SU-DHL-6 (cell line): ENCODE measurements around the gene SLC25A42.
A peak's percentile ranks its signal among the peaks of the same experiment; 100 is the strongest.

ENCODE experiments used
- H2AFZ ChIP-seq: fragments of 200-600 bp; sonication (generic); 2 replicates; pipeline ENCODE4 v1.6.1; 2014; ENCODE audit warnings: low read depth, mild to moderate bottlenecking, moderate library complexity, mixed read lengths, antibody characterized with exemption, low read length; ENCODE audit not compliant: severe bottlenecking
- H3F3A ChIP-seq: fragments of 200-600 bp; shearing (Covaris generic); 2 replicates; pipeline ENCODE4 v1.6.0; 2016; ENCODE audit warnings: antibody characterized with exemption, mild to moderate bottlenecking; ENCODE audit not compliant: insufficient read depth
- H3K27ac ChIP-seq: fragments of 200-600 bp; sonication (generic); 2 replicates; pipeline ENCODE4 v1.5.1; 2016; ENCODE audit warnings: low read depth, mild to moderate bottlenecking, low read length, moderate library complexity, mixed read lengths
- H3K27me3 ChIP-seq: fragments of 200-600 bp; sonication (generic), shearing (Covaris generic); 2 replicates; pipeline ENCODE4 v1.6.0; 2014; ENCODE audit warnings: mild to moderate bottlenecking, low read length
- H3K36me3 ChIP-seq: fragments of 200-600 bp; sonication (generic); 2 replicates; pipeline ENCODE4 v1.6.1; 2014; ENCODE audit warnings: mild to moderate bottlenecking, low read length, mixed read lengths
- H3K4me2 ChIP-seq: fragments of 300-600, 200-600 bp; shearing (Covaris generic), sonication (generic); 2 replicates; pipeline ENCODE4 v1.6.0; 2014; ENCODE audit warnings: low read length, low read depth, mild to moderate bottlenecking; ENCODE audit not compliant: poor library complexity, severe bottlenecking
- H3K4me3 ChIP-seq: fragments of 200-600 bp; sonication (generic); 2 replicates; pipeline ENCODE4 v1.5.1; 2014; ENCODE audit warnings: antibody characterized with exemption, low read length, mild to moderate bottlenecking, mixed read lengths; ENCODE audit not compliant: insufficient read depth, poor library complexity, severe bottlenecking
- H3K79me2 ChIP-seq: fragments of 200-600 bp; sonication (generic); 2 replicates; pipeline ENCODE4 v1.6.1; 2014; ENCODE audit warnings: mild to moderate bottlenecking, low read length, moderate library complexity; ENCODE audit not compliant: insufficient read depth
- H3K9ac ChIP-seq: fragments of 200-600 bp; sonication (generic); 2 replicates; pipeline ENCODE4 v1.7.0; 2014; ENCODE audit warnings: mild to moderate bottlenecking, low read length
- H3K9me2 ChIP-seq: fragments of 200-600 bp; sonication (generic); replicated peaks from 2 replicates; pipeline ENCODE4 v1.6.1; 2014; ENCODE audit warnings: low read length; ENCODE audit not compliant: insufficient read depth
- H3K9me3 ChIP-seq: fragments of 200-600 bp; sonication (generic); 2 replicates; pipeline ENCODE4 v1.6.1; 2014; ENCODE audit warnings: low read length, mixed read lengths; ENCODE audit not compliant: insufficient read depth
- H4K20me1 ChIP-seq: fragments of 200-600 bp; sonication (generic); 2 replicates; pipeline ENCODE4 v1.6.1; 2014; ENCODE audit warnings: low read depth, mild to moderate bottlenecking, antibody characterized with exemption, low read length, moderate library complexity, mixed read lengths
- CTCF ChIP-seq: fragments of 200-600 bp; sonication (generic); IDR thresholded peaks from one replicate; pipeline ENCODE4 v1.5.1; 2017; ENCODE audit warnings: antibody characterized with exemption, mild to moderate bottlenecking, low read length, moderate library complexity; ENCODE audit not compliant: insufficient read depth, poor library complexity, severe bottlenecking
- EZH2phosphoT487 ChIP-seq: fragments of 200-600 bp; sonication (generic), shearing (Covaris generic); conservative IDR thresholded peaks from 2 replicates; pipeline ENCODE4 v1.6.1; 2018; ENCODE audit warnings: mild to moderate bottlenecking, antibody characterized with exemption, low read length, moderate library complexity, mixed read lengths

SLC25A42 gene

GRCh38 chr19:19140476-19140875, 76.7 kb downstream of the SLC25A42 start:
- peaks cover 9% of the 10 kb centered on the region for H3K79me2 ChIP-seq
- H3K9ac ChIP-seq = no peak overlapping the region
- H3K36me3 ChIP-seq = no peaks in the 10 kb centered on the region; the same call in 1 of the 2 replicates
- H3K27me3 ChIP-seq = no peaks in the 10 kb centered on the region
- no peaks in the 10 kb centered on the region for H4K20me1 ChIP-seq
- no peak overlapping the region for H3K4me2 ChIP-seq
- peaks cover 45% of the 10 kb centered on the region for H3F3A ChIP-seq
- H3K27ac ChIP-seq = no peak overlapping the region
- H3K9me3 ChIP-seq = no peaks in the 10 kb centered on the region
- H3K9me2 ChIP-seq = no peaks in the 10 kb centered on the region
- no peak for TF ChIP-seq EZH2phosphoT487
- no peak for TF ChIP-seq CTCF
- no peak overlapping the region for H2AFZ ChIP-seq
- H3K4me3 ChIP-seq = no peak overlapping the region

DNA sequence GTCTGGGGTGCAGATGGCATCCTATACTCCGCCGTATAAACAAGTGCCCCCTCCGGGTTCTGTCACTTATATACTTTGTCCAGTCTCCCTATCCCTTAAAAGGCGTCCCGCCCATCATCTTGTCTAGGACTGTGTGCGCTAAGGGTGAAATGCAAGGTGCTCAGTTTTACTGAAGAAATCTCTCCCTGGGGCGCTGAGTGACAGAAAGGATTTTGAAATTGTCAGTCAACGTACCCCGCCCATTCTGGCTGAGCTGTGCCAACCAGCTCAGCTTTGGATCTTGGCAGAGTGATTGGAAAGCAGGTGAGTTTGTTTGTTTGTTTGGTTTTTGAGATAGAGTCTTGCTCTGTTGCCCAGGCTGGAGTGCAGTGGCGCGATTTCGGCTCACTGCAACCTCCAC, 78.6 kb downstream of the SLC25A42 start:
- H2AFZ ChIP-seq = no peak overlapping the region
- no peaks in the 10 kb centered on the region for H3K27me3 ChIP-seq
- H3K79me2 ChIP-seq = peaks cover 8% of the 10 kb centered on the region
- H3K4me3 ChIP-seq = no peak overlapping the region
- no peak overlapping the region for H3K27ac ChIP-seq
- H3F3A ChIP-seq = peaks cover 57% of the 10 kb centered on the region
- H3K4me2 ChIP-seq = no peak overlapping the region
- H3K36me3 ChIP-seq = peaks cover 2% of the 10 kb centered on the region; the same call in 1 of the 2 replicates
- H4K20me1 ChIP-seq = no peaks in the 10 kb centered on the region
- TF ChIP-seq CTCF (no peak), EZH2phosphoT487 (no peak)
- no peaks in the 10 kb centered on the region for H3K9me3 ChIP-seq
- no peaks in the 10 kb centered on the region for H3K9me2 ChIP-seq
- no peak overlapping the region for H3K9ac ChIP-seq

DNA sequence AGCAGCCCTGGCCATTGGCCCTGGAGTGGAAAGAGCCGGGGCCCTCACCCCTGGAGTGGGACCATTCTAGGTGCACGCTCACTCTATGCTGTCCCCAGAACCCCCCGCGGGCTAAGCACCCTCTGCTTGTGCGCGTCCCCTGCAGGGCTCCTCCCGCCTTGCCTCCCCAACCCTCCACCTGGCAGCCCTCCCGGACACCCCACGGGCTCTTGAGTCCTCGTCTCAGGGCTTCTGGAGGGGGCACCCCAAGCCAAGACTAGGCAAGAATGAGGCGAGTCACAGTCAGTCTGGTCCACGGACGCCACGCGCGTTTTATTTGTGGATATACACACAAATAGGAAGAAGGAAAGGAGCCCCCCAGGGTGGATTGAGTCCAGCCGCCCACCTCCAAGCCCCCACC, 81.5 kb downstream of the SLC25A42 start:
- Histone ChIP-seq H3K4me2 (no peak overlapping the region), H3K4me3 (no peak overlapping the region), H3K9me2 (no peaks in the 10 kb centered on the region), H3K79me2 (no peaks in the 10 kb centered on the region), H3K27me3 (no peaks in the 10 kb centered on the region), H2AFZ (no peak overlapping the region), H3K9me3 (no peaks in the 10 kb centered on the region), H4K20me1 (no peaks in the 10 kb centered on the region), H3K9ac (no peak overlapping the region), H3F3A (peaks cover 75% of the 10 kb centered on the region), H3K27ac (peak overlapping the region; percentile 73), H3K36me3 (peaks cover 10% of the 10 kb centered on the region)
- TF ChIP-seq CTCF (no peak), EZH2phosphoT487 (no peak)
